ENCODE measurements around the gene FOXO1. TPM values are rescaled to one million over a fixed set of nuclear protein-coding genes. Genes with fewer than 3 reads are reported as not detected.

The FOXO1 gene
- total RNA-seq, 2 donors from 2014 or later = 41.7 to 60.9 TPM

- no peak for DNase-seq (ENCODE audit: low spot score)
- Histone ChIP-seq H3K9me3 (no peaks in the 10 kb centered on the region), H3K4me3 (no peak overlapping the region), H3K27me3 (replicated peaks; ENCODE audit: insufficient read depth) (no peaks in the 10 kb centered on the region), H3K27ac (peak overlapping the region; percentile 3 to 42), H3K4me1 (ENCODE audit: control insufficient read depth in 1 of 2, low read depth in 2 of 2) (peaks cover 27 to 44% of the 10 kb centered on the region in 2 donors), H3K36me3 (no peaks in the 10 kb centered on the region)
- TF ChIP-seq CTCF (IDR thresholded peaks at IDR 0.05) = no peak
- ATAC-seq (ENCODE audit: insufficient number of reproducible peaks, low FRiP score, low read depth) = no peak
Observed at GRCh38 chr13:40613914-40614313, 52.5 kb downstream of the FOXO1 start.

GRCh38 chr13:40613192-40613818 is 53.1 kb downstream of the FOXO1 start:
- Histone ChIP-seq H3K4me3 (no peak overlapping the region), H3K27me3 (replicated peaks; ENCODE audit: insufficient read depth) (no peaks in the 10 kb centered on the region), H3K4me1 (ENCODE audit: control insufficient read depth in 1 of 2, low read depth in 2 of 2) (peaks cover 26 to 44% of the 10 kb centered on the region in 2 donors), H3K36me3 (no peaks in the 10 kb centered on the region), H3K9me3 (no peaks in the 10 kb centered on the region), H3K27ac (peak overlapping the region in 1 of 2 donors; percentile 42)
- TF ChIP-seq CTCF (IDR thresholded peaks at IDR 0.05) = no peak
- ATAC-seq (ENCODE audit: insufficient number of reproducible peaks, low FRiP score, low read depth) (no peak), DNase-seq (ENCODE audit: low spot score) (no peak)

GRCh38 chr13:40612041-40612440 is 54.4 kb downstream of the FOXO1 start:
- no peaks in the 10 kb centered on the region for H3K27me3 ChIP-seq (replicated peaks; ENCODE audit: insufficient read depth)

GRCh38 chr13:40611635-40612034 is 54.8 kb downstream of the FOXO1 start:
- no peaks in the 10 kb centered on the region for H3K9me3 ChIP-seq
- H3K4me3 ChIP-seq = no peak overlapping the region
- DNase-seq (ENCODE audit: low spot score) = no peak
- ATAC-seq (ENCODE audit: insufficient number of reproducible peaks, low FRiP score, low read depth) = no peak
- H3K4me1 ChIP-seq (ENCODE audit: control insufficient read depth in 1 of 2, low read depth in 2 of 2) = peaks cover 25 to 44% of the 10 kb centered on the region in 2 donors
- no peaks in the 10 kb centered on the region for H3K36me3 ChIP-seq
- no peak for TF ChIP-seq CTCF (IDR thresholded peaks at IDR 0.05)
- no peak overlapping the region for H3K27ac ChIP-seq
- no peaks in the 10 kb centered on the region for H3K27me3 ChIP-seq (replicated peaks; ENCODE audit: insufficient read depth)

More at GRCh38 chr13:40612041-40612440, 54.4 kb downstream of the FOXO1 start:
- no peak for ATAC-seq (ENCODE audit: insufficient number of reproducible peaks, low FRiP score, low read depth)
- Histone ChIP-seq H3K36me3 (no peaks in the 10 kb centered on the region), H3K27ac (no peak overlapping the region), H3K4me3 (no peak overlapping the region), H3K9me3 (no peaks in the 10 kb centered on the region), H3K4me1 (ENCODE audit: control insufficient read depth in 1 of 2, low read depth in 2 of 2) (peaks cover 25 to 44% of the 10 kb centered on the region in 2 donors)
- DNase-seq (ENCODE audit: low spot score) = no peak
- no peak for TF ChIP-seq CTCF (IDR thresholded peaks at IDR 0.05)

- Histone ChIP-seq H3K27ac (no peak overlapping the region), H3K4me1 (ENCODE audit: control insufficient read depth in 1 of 2, low read depth in 2 of 2) (peaks cover 25 to 44% of the 10 kb centered on the region in 2 donors), H3K27me3 (replicated peaks; ENCODE audit: insufficient read depth) (no peaks in the 10 kb centered on the region), H3K36me3 (no peaks in the 10 kb centered on the region), H3K4me3 (no peak overlapping the region), H3K9me3 (no peaks in the 10 kb centered on the region)
- no peak for DNase-seq (ENCODE audit: low spot score)
- TF ChIP-seq CTCF (IDR thresholded peaks at IDR 0.05) = no peak
- no peak for ATAC-seq (ENCODE audit: insufficient number of reproducible peaks, low FRiP score, low read depth)
Observed at GRCh38 chr13:40611004-40611403, 55.4 kb downstream of the FOXO1 start.

All from thoracic aorta (tissue), 2 donors.